ENCODE results near the gene B3GALNT2.

DNA sequence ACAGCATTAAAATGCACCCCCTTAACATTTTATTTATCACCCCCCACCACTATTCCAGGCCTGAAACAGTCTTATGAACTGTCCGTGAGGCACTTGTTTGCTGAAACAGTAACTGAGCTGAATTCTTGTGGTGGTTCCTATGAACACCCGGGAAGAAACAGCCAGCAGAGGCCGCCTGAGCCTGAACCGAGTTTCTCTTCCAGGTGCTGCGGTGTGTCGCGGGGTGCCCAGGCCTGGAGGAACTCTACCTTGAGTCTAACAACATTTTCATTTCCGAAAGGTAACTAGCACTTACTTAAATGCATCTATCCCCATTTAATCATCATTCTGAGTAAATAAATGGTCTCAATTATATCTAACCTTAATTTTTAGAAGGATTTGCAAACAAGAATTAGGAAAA lies 70.3 kb downstream of the B3GALNT2 start:
- no peak for TF ChIP-seq CTCF (IDR thresholded peaks at IDR 0.05)
- TF ChIP-seq EZH2 (IDR thresholded peaks at IDR 0.05; ENCODE audit: borderline replicate concordance, insufficient read depth, low read depth, low read length, poor library complexity, severe bottlenecking) = no peak
